A549 (cell line): ENCODE data around the gene RPL7L1. TPM values are rescaled to one million over a fixed set of nuclear protein-coding genes. Genes with fewer than 3 reads are reported as not detected.

Source experiments
- ATAC-seq, 2 experiments: fragments of 200-7000 bp in 1 of 2; fragments of >200 bp in 1 of 2; cut with Nextera tagmentation in 1 of 2; cut with Tn5 transposase in 1 of 2; 3 replicates each; pipeline versions ENCODE4 v1.8.0 to v1.9.1; 2018 to 2020; ENCODE audit warnings: mild to moderate bottlenecking in 1 of 2, moderate library complexity in 1 of 2
- CTCF ChIA-PET: fragments of 300-600 bp; sonication (Branson Sonifier 250); formaldehyde crosslinking; extraction: SDS; loops from one replicate; lab custom pipeline; 2021; ENCODE audit warnings: antibody characterized with exemption, inconsistent platforms; lab: Yijun Ruan, JAX
- POLR2A ChIA-PET: fragments of 350-600 bp; formaldehyde crosslinking; extraction: SDS; loops from one replicate; lab custom pipeline; 2021; ENCODE audit warnings: antibody characterized with exemption, inconsistent platforms; lab: Yijun Ruan, JAX
- DNase-seq, 2 experiments: peaks; one replicate each; pipeline versions ENCODE4 v3.0.0 to v3.0.0-alpha.2; 2011 to 2016; ENCODE audit warnings: low read depth in 1 of 2, low spot score in 1 of 2
- FAIRE-seq: peaks from 2 replicates; lab custom pipeline; 2011; peaks lifted over from hg19 to GRCh38; lab: Jason Lieb, UNC
- H3K27ac ChIP-seq, 2 experiments: fragments of >200 bp; sonication (Bioruptor Twin); formaldehyde crosslinking; 3 replicates each; pipeline ENCODE4 v1.5.1; 2016 to 2017
- H3K4me1 ChIP-seq: fragments of >200 bp; sonication (Bioruptor Twin); formaldehyde crosslinking; 3 replicates; pipeline ENCODE4 v1.6.1; 2016
- H3K4me2 ChIP-seq: fragments of >200 bp; sonication (Bioruptor Twin); formaldehyde crosslinking; 3 replicates; pipeline ENCODE4 v1.6.1; 2016
- H3K4me3 ChIP-seq: fragments of >200 bp; sonication (Bioruptor Twin); formaldehyde crosslinking; 3 replicates; pipeline ENCODE4 v1.5.1; 2016
- H3K9me3 ChIP-seq: fragments of >200 bp; sonication (Bioruptor Twin); formaldehyde crosslinking; 3 replicates; pipeline ENCODE4 v1.6.1; 2016
- BHLHE40 ChIP-seq: IDR thresholded peaks from 2 replicates; pipeline ENCODE4 v1.6.1; 2012; ENCODE audit warnings: low read depth, low read length, inconsistent platforms
- CBX2 ChIP-seq: fragments of 200-600 bp; sonication (generic); IDR thresholded peaks from 2 replicates; pipeline ENCODE4 v1.6.1; 2016; ENCODE audit warnings: low read depth, mild to moderate bottlenecking, borderline replicate concordance
- CEBPB ChIP-seq, 2 experiments: fragments of >200 bp in 1 of 2; sonication (Bioruptor Twin) in 1 of 2; formaldehyde crosslinking in 1 of 2; IDR thresholded peaks; 2 replicates each; pipeline ENCODE4 v1.6.1; 2012 to 2016
- CHD2 ChIP-seq: fragments of 150-350 bp; IDR thresholded peaks from 2 replicates; pipeline ENCODE4 v1.6.1; 2014; ENCODE audit warnings: low read length; ENCODE audit not compliant: partially characterized antibody
- CHD4 ChIP-seq: fragments of 200-600 bp; sonication (generic); IDR thresholded peaks from 2 replicates; pipeline ENCODE4 v1.6.1; 2016; ENCODE audit warnings: antibody characterized with exemption, mild to moderate bottlenecking, borderline replicate concordance
- EHF ChIP-seq: fragments of 250-450 bp; sonication (Bioruptor Pico); IDR thresholded peaks from 2 replicates; pipeline ENCODE4 v1.5.0; 2020; ENCODE audit warnings: mild to moderate bottlenecking
- EHMT2 ChIP-seq: fragments of 200-600 bp; sonication (generic); IDR thresholded peaks from 2 replicates; pipeline ENCODE4 v1.6.1; 2016; ENCODE audit warnings: antibody characterized with exemption, low read depth, mild to moderate bottlenecking, moderate library complexity
- EP300 ChIP-seq, 2 experiments: fragments of >200 bp; sonication (Bioruptor Twin); formaldehyde crosslinking; IDR thresholded peaks; 2 replicates in 1 of 2; 3 replicates in 1 of 2; pipeline ENCODE4 v1.6.1; 2016 to 2017
- ESRRA ChIP-seq: fragments of 150-350 bp; IDR thresholded peaks from 2 replicates; pipeline ENCODE4 v1.6.1; 2014; ENCODE audit warnings: mild to moderate bottlenecking, low read length, borderline replicate concordance
- FOSL2 ChIP-seq, 2 experiments: fragments of 450-650 bp in 1 of 2; fragments of >200 bp in 1 of 2; sonication (Bioruptor Twin) in 1 of 2; formaldehyde crosslinking; IDR thresholded peaks; 2 replicates each; pipeline versions ENCODE4 v1.5.0 to v1.6.1; 2016 to 2020; ENCODE audit warnings: mild to moderate bottlenecking in 1 of 2, moderate library complexity in 1 of 2
- FOXS1 ChIP-seq: fragments of 250-450 bp; sonication (Bioruptor Pico); IDR thresholded peaks from 2 replicates; pipeline ENCODE4 v1.5.0; 2020; ENCODE audit warnings: mild to moderate bottlenecking, moderate library complexity
- HDAC2 ChIP-seq: fragments of 200-600 bp; sonication (generic); IDR thresholded peaks from 2 replicates; pipeline ENCODE4 v1.6.1; 2016
- HEYL ChIP-seq: fragments of 250-450 bp; sonication (Bioruptor Pico); IDR thresholded peaks from 2 replicates; pipeline ENCODE4 v1.8.0; 2021; ENCODE audit warnings: mild to moderate bottlenecking, moderate library complexity
- HOXA7 ChIP-seq: fragments of 250-450 bp; sonication (Bioruptor Pico); IDR thresholded peaks from 2 replicates; pipeline ENCODE4 v1.5.0; 2020; ENCODE audit warnings: mild to moderate bottlenecking, moderate library complexity
- HOXB13 ChIP-seq: fragments of 250-450 bp; sonication (Bioruptor Pico); IDR thresholded peaks from 2 replicates; pipeline ENCODE4 v1.5.0; 2020; ENCODE audit warnings: low read depth, mild to moderate bottlenecking, moderate library complexity
- KDM5A ChIP-seq: fragments of 200-600 bp; sonication (generic); IDR thresholded peaks from 2 replicates; pipeline ENCODE4 v1.6.1; 2016; ENCODE audit warnings: antibody characterized with exemption, mild to moderate bottlenecking
- NFE2L2 ChIP-seq: fragments of 150-350 bp; conservative IDR thresholded peaks from 2 replicates; pipeline ENCODE4 v1.6.1; 2014; ENCODE audit warnings: low read length
- NPAS2 ChIP-seq: fragments of 250-450 bp; sonication (Bioruptor Pico); IDR thresholded peaks from 2 replicates; pipeline ENCODE4 v1.8.0; 2022; ENCODE audit warnings: mild to moderate bottlenecking, moderate library complexity, borderline replicate concordance
- POLR2A ChIP-seq: IDR thresholded peaks from 2 replicates; pipeline ENCODE4 v1.6.1; 2012; ENCODE audit warnings: mild to moderate bottlenecking, low read length
- RARB ChIP-seq: fragments of 250-450 bp; sonication (Bioruptor Pico); IDR thresholded peaks from 2 replicates; pipeline ENCODE4 v1.8.0; 2021; ENCODE audit warnings: mild to moderate bottlenecking, moderate library complexity
- RCOR1 ChIP-seq: fragments of 150-350 bp; IDR thresholded peaks from 2 replicates; pipeline ENCODE4 v1.6.1; 2014; ENCODE audit warnings: antibody characterized with exemption, low read length, low read depth
- RFX5 ChIP-seq: fragments of 450-650 bp; IDR thresholded peaks from 2 replicates; pipeline ENCODE4 v1.7.1; 2014; ENCODE audit warnings: antibody characterized with exemption, mild to moderate bottlenecking, moderate library complexity
- RNF2 ChIP-seq: fragments of 200-600 bp; sonication (generic); IDR thresholded peaks from 2 replicates; pipeline ENCODE4 v1.6.1; 2016; ENCODE audit warnings: low read depth, mild to moderate bottlenecking, antibody characterized with exemption, moderate library complexity, borderline replicate concordance
- SMC3 ChIP-seq: fragments of >200 bp; sonication (Bioruptor Twin); formaldehyde crosslinking; IDR thresholded peaks from 3 replicates; pipeline ENCODE4 v1.6.1; 2018; ENCODE audit warnings: inconsistent platforms
- SREBF2 ChIP-seq: fragments of 450-650 bp; IDR thresholded peaks from 2 replicates; pipeline ENCODE4 v1.6.1; 2014; ENCODE audit warnings: mild to moderate bottlenecking, moderate library complexity
- TFCP2L1 ChIP-seq: fragments of 250-450 bp; sonication (Bioruptor Pico); IDR thresholded peaks from 2 replicates; pipeline ENCODE4 v1.5.0; 2021; ENCODE audit warnings: mild to moderate bottlenecking
- ZC3H11A ChIP-seq: fragments of 450-650 bp; IDR thresholded peaks from 2 replicates; pipeline ENCODE4 v1.6.1; 2014; ENCODE audit warnings: antibody characterized with exemption, mild to moderate bottlenecking
- ZNF302 ChIP-seq: fragments of 250-450 bp; sonication (Bioruptor Pico); IDR thresholded peaks from 2 replicates; pipeline ENCODE4 v1.9.0; 2021; ENCODE audit warnings: inconsistent platforms, mild to moderate bottlenecking, moderate library complexity
- ZSCAN20 ChIP-seq: fragments of 250-450 bp; sonication (Bioruptor Pico); IDR thresholded peaks from 2 replicates; pipeline ENCODE4 v1.8.0; 2022; ENCODE audit warnings: mild to moderate bottlenecking, moderate library complexity
- WGBS: methylation state at CpG from one replicate; pipeline ENCODE4 v1.1.6; 2017; ENCODE audit errors: missing lambda C conversion rate; 5-methylcytosine and 5-hydroxymethylcytosine counted together
- polyA minus RNA-seq: library from RNA; depleted of rRNA, polyadenylated mRNA; stranded (reverse); fragments of >200 nt; gene quantifications from 2 replicates; pipeline ENCODE4 v1.2.3, GENCODE V29; 2011; rRNA and poly(A)+ RNA removed
- polyA plus RNA-seq, 4 experiments: library from polyadenylated mRNA; depleted of rRNA in 3 of 4; stranded (reverse); fragments of >200 nt; fragmentation: RNase III in 1 of 4; extraction: RNeasy Plus Mini Kit Qiagen cat#74134 plus additional on column Dnase treatment in 1 of 4; gene quantifications; 2 replicates in 3 of 4; 3 replicates in 1 of 4; pipeline ENCODE4 v1.2.3, GENCODE V29; 2011 to 2017
- TF ChIP-seq, protein P1 (sequence below): fragments of 250-450 bp; sonication (Bioruptor Pico); IDR thresholded peaks from 2 replicates; pipeline ENCODE4 v1.5.0; 2021; ENCODE audit warnings: mild to moderate bottlenecking, moderate library complexity, borderline replicate concordance
- TF ChIP-seq, protein P2 (sequence below): fragments of 450-650 bp; IDR thresholded peaks from 2 replicates; pipeline ENCODE4 v1.6.1; 2014; ENCODE audit warnings: antibody characterized with exemption
- TF ChIP-seq, protein P3 (sequence below): IDR thresholded peaks from 2 replicates; pipeline ENCODE4 v1.6.1; 2012
- TF ChIP-seq, protein P4 (sequence below): fragments of >200 bp; sonication (Bioruptor Twin); formaldehyde crosslinking; IDR thresholded peaks from 3 replicates; pipeline ENCODE4 v1.5.1; 2016
- TF ChIP-seq, protein P5 (sequence below): fragments of 250-450 bp; sonication (Bioruptor Pico); IDR thresholded peaks from 2 replicates; pipeline ENCODE4 v1.5.0; 2020; ENCODE audit warnings: low read depth, mild to moderate bottlenecking, moderate library complexity
- TF ChIP-seq, protein P6 (sequence below): fragments of >200 bp; sonication (Bioruptor Twin); formaldehyde crosslinking; IDR thresholded peaks from 2 replicates; pipeline ENCODE4 v1.6.1; 2016

Gene RPL7L1
- polyA plus RNA-seq (2011; rRNA removed) (46.4 and 65.2 TPM in 2 replicates), polyA plus RNA-seq (2017; fragmentation: RNase III; extraction: RNeasy Plus Mini Kit Qiagen cat#74134 plus additional on column Dnase treatment) (82.5 to 101 TPM (median 84.1 TPM) in 3 replicates), polyA minus RNA-seq (30.5 and 31.1 TPM in 2 replicates)
- polyA plus RNA-seq (2012; cell fraction: cytosol; rRNA removed): 21.5 and 25.9 TPM in 2 replicates
- polyA plus RNA-seq (2012; cell fraction: nucleus; rRNA removed): 8.0 and 15.2 TPM in 2 replicates

DNA sequence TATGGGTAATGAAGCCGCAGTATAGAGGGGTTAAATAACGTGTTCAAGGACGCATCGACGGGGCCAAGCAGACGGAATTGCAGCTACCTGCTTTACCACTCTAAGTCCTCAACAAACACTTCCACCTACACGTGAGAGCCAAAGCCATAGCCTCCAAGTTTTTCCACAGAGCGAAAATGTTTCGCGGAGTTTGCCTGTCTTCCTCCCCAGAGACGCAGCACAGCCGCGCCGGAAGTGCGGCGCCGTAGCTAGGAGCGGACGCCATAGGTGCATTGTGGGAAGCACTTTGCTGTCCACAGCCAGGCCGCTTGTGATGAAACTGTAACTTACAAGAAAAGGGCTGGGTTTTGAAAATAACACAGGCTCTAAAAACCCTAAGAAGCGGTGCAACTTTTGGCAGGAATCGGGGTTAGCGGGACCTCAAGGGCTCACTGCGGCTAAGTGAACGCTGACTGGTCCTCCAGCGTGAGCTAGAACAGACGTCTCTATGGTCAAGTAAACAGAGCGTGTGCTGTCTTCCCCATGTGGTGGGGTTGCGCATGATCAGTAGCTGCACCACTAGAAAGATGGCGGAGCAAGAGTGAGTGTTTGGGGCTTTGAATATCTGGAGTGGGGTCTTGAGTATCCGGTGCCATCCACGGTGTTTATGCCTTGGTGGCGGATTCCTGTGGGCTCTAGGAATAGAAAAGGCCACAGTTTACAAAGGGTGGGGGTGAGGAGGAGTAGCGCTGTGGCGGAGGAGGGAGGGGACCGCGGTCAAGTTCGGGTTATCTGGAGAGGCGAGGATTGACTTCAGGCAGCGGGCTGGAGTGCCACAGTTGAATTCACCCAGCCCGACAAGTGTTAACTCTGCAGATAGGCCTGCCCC is at the start of gene RPL7L1:
Gene RPL7L1 (plus strand): TSS at position 245 of the 868 bp plus-strand sequence. CDS start 295 bp downstream, at position 540.
- peak; percentile 50 to 90 for DNase-seq
- Histone ChIP-seq H3K4me2 (peak within 1 kb of the TSS; percentile 83), H3K4me1 (peaks cover 21% of the 10 kb centered on the region; the same call in 2 of the 3 replicates), H3K27ac (peak within 1 kb of the TSS; percentile 97 to 99), H3K4me3 (peak within 1 kb of the TSS; percentile 85), H3K9me3 (no peaks in the 10 kb centered on the region)
- WGBS: under 1% methylated on average over 28 of the region's 41 CpGs
- ATAC-seq: peak; percentile 97 to 98
- FAIRE-seq: no peak
- ChIA-PET POLR2A (interaction anchor here (0.6 to 2.0 kb wide), 6 partner anchors 11 to 332 kb away, joined by 3 to 22 read pairs (median 7); partner anchors contain the start of genes BICRAL, PEX6, TBCC and UBR2), CTCF (interaction anchor here (0.6 to 6.8 kb wide), 4 partner anchors 12 to 217 kb away, joined by 3 to 45 read pairs (median 8); no protein-coding TSS in a partner anchor)
- no peak for TF ChIP-seq HOXA7 (CRISPR knock-in tag)
- TF ChIP-seq NFE2L2: no peak
- TF ChIP-seq CBX2: no peak
- TF ChIP-seq SMC3: no peak
- TF ChIP-seq EP300 (IDR thresholded peaks at IDR 0.05): no peak
- TF ChIP-seq SREBF2: no peak
- TF ChIP-seq HEYL: no peak
- peak; percentile 49; the same call in 1 of the 2 replicates for TF ChIP-seq EHF (CRISPR knock-in tag)
- TF ChIP-seq, protein P1, sequence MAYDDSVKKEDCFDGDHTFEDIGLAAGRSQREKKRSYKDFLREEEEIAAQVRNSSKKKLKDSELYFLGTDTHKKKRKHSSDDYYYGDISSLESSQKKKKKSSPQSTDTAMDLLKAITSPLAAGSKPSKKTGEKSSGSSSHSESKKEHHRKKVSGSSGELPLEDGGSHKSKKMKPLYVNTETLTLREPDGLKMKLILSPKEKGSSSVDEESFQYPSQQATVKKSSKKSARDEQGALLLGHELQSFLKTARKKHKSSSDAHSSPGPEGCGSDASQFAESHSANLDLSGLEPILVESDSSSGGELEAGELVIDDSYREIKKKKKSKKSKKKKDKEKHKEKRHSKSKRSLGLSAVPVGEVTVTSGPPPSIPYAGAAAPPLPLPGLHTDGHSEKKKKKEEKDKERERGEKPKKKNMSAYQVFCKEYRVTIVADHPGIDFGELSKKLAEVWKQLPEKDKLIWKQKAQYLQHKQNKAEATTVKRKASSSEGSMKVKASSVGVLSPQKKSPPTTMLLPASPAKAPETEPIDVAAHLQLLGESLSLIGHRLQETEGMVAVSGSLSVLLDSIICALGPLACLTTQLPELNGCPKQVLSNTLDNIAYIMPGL: no peak
- peak; percentile 58 for TF ChIP-seq POLR2A
- TF ChIP-seq, protein P2, sequence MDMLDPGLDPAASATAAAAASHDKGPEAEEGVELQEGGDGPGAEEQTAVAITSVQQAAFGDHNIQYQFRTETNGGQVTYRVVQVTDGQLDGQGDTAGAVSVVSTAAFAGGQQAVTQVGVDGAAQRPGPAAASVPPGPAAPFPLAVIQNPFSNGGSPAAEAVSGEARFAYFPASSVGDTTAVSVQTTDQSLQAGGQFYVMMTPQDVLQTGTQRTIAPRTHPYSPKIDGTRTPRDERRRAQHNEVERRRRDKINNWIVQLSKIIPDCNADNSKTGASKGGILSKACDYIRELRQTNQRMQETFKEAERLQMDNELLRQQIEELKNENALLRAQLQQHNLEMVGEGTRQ: 0 out of 2 replicates have a peak, but pooled peaks have one; percentile 47
- TF ChIP-seq, protein P3, sequence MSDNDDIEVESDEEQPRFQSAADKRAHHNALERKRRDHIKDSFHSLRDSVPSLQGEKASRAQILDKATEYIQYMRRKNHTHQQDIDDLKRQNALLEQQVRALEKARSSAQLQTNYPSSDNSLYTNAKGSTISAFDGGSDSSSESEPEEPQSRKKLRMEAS: peak; percentile 92
- no peak for TF ChIP-seq CHD4
- no peak for TF ChIP-seq RARB
- TF ChIP-seq ZSCAN20 (CRISPR knock-in tag): no peak
- no peak for TF ChIP-seq FOSL2 (IDR thresholded peaks at IDR 0.05)
- TF ChIP-seq FOSL2 (CRISPR knock-in tag; IDR thresholded peaks at IDR 0.05): no peak
- TF ChIP-seq, protein P4, sequence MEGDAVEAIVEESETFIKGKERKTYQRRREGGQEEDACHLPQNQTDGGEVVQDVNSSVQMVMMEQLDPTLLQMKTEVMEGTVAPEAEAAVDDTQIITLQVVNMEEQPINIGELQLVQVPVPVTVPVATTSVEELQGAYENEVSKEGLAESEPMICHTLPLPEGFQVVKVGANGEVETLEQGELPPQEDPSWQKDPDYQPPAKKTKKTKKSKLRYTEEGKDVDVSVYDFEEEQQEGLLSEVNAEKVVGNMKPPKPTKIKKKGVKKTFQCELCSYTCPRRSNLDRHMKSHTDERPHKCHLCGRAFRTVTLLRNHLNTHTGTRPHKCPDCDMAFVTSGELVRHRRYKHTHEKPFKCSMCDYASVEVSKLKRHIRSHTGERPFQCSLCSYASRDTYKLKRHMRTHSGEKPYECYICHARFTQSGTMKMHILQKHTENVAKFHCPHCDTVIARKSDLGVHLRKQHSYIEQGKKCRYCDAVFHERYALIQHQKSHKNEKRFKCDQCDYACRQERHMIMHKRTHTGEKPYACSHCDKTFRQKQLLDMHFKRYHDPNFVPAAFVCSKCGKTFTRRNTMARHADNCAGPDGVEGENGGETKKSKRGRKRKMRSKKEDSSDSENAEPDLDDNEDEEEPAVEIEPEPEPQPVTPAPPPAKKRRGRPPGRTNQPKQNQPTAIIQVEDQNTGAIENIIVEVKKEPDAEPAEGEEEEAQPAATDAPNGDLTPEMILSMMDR: no peak
- TF ChIP-seq CEBPB (IDR thresholded peaks at IDR 0.05): 0 out of 4 replicates have a peak, but pooled peaks of 1 of the 2 experiments have one; percentile 27
- no peak for TF ChIP-seq RCOR1
- no peak for TF ChIP-seq CHD2
- TF ChIP-seq, protein P5, sequence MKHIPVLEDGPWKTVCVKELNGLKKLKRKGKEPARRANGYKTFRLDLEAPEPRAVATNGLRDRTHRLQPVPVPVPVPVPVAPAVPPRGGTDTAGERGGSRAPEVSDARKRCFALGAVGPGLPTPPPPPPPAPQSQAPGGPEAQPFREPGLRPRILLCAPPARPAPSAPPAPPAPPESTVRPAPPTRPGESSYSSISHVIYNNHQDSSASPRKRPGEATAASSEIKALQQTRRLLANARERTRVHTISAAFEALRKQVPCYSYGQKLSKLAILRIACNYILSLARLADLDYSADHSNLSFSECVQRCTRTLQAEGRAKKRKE (CRISPR knock-in tag): no peak
- TF ChIP-seq TFCP2L1 (CRISPR knock-in tag): no peak
- TF ChIP-seq BHLHE40: no peak
- TF ChIP-seq, protein P6, sequence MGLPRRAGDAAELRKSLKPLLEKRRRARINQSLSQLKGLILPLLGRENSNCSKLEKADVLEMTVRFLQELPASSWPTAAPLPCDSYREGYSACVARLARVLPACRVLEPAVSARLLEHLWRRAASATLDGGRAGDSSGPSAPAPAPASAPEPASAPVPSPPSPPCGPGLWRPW: no peak
- no peak for TF ChIP-seq RFX5
- TF ChIP-seq EHMT2: no peak
- no peak for TF ChIP-seq RNF2
- no peak for TF ChIP-seq HOXB13 (CRISPR knock-in tag)
- no peak for TF ChIP-seq ZNF302 (CRISPR knock-in tag)
- TF ChIP-seq KDM5A: peak; percentile 64; the same call in 1 of the 2 replicates
- TF ChIP-seq FOXS1: no peak
- no peak for TF ChIP-seq NPAS2 (CRISPR knock-in tag)
- TF ChIP-seq HDAC2: no peak
- no peak for TF ChIP-seq ESRRA
- TF ChIP-seq ZC3H11A: no peak
